ENCODE measurements around the gene ADRA2B.

The ADRA2B gene

DNA sequence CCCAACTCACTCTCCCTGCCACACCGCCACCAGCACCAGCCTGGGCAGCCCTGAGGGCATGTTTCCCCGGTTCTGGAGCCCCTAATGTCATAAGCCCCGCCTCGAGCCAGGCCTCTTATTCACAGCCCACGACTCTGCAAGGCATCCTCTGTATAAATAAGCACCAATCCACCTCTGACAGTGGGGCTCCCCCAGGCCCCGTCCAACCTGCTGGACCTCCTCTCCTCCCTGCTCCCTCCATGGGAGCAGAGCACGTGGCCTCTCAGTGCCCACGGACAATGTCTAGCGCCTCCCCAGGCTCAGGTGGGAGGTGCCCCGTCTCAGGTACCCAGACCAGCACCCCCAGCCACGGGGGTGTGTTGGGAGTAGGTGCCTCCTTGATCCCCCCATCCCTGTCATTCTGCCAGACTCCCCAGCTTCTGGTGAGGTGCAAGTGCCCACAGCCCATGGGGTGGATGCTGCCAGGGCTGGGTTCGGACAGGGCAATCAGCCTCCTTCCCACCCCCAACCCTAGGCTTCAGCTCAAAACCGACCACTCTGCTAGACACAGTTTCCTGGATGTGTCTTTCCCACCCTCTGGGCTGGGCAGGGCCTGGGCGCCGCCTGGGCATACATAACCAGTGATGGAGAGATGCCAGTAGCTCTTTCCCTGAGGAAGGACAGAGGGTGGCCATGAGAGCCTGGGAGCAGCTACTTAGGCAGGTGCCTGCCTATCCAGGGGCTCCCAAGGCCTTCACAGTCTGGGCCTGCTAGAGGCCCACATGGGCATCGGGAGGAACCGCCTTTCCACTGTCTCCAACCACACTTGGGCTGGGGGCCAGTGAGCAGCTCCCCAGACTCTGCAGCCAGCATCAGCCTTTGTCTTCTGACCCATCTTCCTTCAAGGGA, 1.6 kb upstream of the ADRA2B start:
- no peak for DNase-seq

DNA sequence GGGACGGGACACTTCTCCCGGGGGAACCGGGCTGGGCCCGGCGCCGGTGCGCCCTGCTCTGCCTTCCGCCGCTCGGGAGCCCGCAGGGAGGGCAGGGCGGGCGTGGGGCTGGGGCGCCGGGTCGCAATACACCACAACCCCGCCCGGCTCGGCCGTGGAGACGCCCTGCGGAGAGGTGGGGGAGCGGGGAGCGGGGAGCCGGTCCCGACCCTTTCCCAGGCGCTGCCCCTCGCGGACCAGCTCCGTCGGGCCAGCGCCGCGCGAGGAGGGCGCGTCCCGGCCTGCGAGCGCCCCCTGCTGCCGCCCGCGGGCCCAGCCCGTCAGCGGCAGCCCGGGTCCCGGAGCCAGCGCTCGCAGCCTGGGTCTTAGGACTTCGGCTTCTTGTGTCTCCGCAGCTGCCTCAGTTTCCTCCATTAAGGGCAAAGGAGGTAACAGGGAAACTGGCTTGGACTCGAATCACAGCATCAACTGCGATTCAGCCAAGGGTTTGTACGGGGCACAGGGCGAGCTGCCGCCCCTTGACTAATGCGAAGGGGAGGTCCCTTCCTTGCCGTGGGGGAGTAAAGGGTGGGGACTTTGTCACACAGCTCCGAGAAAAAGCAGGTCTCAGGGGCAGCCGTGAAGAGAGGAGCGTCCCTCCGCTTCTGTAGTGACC, 635 bp upstream of the ADRA2B start:
- DNase-seq: peak in 5 of 14 donors; percentile 15 to 59 (median 25)

GRCh38 chr2:96115631-96116423, 544 bp downstream of the ADRA2B start:
- DNase-seq: no peak

GRCh38 chr2:96114903-96115581, 1.3 kb downstream of the ADRA2B start:
- no peak for DNase-seq

GRCh38 chr2:96114546-96114902, 1.8 kb downstream of the ADRA2B start:
- no peak for DNase-seq

- DNase-seq: no peak
These were observed 2.4 kb downstream of the ADRA2B start for GRCh38 chr2:96113951-96114350.

- no peak for DNase-seq
These were observed 3.0 kb downstream of the ADRA2B start for GRCh38 chr2:96113367-96113677.

DNA sequence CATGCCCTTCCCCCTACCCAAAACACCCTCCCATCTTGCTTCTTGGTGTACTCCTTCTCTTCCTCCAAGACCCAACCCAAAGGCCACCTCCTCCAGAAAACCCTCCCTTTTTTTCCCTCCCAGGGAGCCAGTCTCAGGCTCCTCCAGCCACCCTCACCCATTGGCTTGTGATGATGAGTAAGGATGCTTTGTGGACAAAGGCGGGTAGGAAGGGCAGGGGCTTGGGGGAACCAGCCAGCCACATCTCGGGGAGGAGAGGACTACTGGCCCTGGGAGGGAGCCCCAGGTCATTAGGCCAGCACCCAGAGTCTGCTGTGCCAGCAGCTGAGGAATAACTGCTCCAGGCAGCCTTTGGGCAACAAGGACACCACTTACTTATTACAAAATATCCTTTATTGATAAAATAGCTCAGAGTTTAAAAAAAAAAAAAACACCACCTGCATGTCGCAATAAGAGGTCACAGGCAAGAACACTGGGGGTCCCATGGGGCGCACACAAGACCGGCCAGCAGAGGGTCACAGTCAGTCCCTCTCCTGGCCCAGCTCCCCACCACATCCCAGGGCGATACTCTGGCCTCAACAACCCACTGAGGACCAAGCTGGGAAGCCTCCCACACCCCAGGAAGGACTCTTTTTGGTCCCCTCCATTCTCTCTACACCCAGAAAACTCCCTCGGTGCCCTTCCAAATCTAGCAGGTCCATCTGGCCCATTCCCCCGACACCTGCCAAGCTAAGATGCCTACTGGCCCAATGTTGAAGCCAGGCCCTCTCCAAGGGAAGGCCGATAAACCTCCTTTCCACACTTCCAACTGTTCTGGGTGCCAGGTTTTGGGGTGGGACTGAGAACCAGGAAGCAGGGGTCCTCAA, 3.6 kb downstream of the ADRA2B start:
- DNase-seq: no peak

- no peak for DNase-seq
These were observed 4.4 kb downstream of the ADRA2B start for GRCh38 chr2:96111823-96112500.

- no peak for DNase-seq
These were observed 5.1 kb downstream of the ADRA2B start for GRCh38 chr2:96111257-96111640.

- DNase-seq: no peak
These were observed 5.6 kb downstream of the ADRA2B start for GRCh38 chr2:96110621-96111256.

DNA sequence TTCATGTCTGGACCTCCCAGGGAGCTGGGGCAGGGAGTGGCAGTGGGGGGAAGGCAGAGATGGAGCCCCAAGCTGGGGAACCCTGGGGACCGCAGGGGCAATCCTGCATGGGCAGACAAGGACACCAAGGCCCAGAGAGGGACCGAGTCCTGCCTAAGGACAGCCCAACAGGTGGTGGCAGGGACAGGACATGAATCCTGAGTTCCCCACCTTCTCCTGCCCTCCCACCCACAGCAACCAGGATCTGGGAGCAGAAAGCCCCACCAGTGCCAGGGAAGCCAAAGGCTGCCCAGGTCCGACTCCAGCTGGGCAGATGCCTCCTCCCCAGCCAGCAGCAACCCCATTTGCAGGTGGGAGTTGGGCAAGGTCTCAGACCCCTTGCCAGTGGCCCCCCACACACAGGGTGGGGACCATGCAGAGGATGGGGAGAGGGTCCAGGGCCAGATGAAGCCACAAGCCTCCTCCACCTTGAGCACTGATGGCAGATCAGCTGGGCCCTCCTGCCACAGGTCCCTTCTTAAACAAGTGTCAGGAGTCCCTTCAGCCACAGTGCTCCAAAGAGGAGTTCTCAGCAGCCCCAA, 6.3 kb downstream of the ADRA2B start:
- DNase-seq: no peak

- DNase-seq: no peak
These were observed 7.0 kb downstream of the ADRA2B start for GRCh38 chr2:96109361-96109680.

- DNase-seq: peak in 1 of 14 donors; percentile 72
These were observed 7.6 kb downstream of the ADRA2B start for GRCh38 chr2:96108541-96109360.

- DNase-seq: no peak
These were observed 8.2 kb downstream of the ADRA2B start for GRCh38 chr2:96108151-96108540.

GRCh38 chr2:96107708-96108065, 8.7 kb downstream of the ADRA2B start:
- DNase-seq: no peak

DNA sequence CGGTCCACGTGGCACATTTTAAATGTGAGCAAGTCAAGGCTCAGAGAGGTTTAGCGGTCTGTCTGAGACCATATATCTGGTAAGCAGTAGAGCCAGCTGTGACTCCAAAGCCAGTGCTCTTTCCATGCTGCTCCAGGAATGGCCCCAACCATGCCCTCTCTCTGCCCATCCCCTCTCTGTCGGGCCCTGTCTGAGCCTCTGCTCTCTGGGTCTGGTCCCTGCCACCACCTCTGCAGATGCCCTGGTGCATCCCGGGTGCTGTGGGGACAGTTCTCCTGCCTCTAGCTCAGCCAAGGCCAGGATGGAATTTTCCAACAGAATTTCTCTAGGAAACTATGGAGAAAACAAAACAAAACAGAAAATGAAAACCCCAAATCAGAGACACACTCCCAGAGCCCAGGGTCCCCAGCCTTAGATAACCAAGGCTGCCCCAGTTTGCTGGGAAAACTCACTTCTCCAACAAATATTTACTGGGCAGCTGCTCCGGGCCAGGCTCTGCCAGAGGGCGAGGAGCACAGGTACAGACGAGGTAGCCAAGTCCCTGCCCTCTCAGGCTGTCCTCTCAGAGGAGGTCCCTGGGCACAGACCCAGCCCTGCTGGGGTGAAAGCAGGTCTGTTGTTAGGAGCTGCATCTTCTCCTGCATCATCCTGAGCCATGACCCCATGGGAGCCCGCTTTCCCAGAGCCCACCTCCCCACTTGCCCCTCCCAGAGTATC, 9.2 kb downstream of the ADRA2B start:
- peak in 1 of 14 donors; percentile 76 for DNase-seq

DNA sequence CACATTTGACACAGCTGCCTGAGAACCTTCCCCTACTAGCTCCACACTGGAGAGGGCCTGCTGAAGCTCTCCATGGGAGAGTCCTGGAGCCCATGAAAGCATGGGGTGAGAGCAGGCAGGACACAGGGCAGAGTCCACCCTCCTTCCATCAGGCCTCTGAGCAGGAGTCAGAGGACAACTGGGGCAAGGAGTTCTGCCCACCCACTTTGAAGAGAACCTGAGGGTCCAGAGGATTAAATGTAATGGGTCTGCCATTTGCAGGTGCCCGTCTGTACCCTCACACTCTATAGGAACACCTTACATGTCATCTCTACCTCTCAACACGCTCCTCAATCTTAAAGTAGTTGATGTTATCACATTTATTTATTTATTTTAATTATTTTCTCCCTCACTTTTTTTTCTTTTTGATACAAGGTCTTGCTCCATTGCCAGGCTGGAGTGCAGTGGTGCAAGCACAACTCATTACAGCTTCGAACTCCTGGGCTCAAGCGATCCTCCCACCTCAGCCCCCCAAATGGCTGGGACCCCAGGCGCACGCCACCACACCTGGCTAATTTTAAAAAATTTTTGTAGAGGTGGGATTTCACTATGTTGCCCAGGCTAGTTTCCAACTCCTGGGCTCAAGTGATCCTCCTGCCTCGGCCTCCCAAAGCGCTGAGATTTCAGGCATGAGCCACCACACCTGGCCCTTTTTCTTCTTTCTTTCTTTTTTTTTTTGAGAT, 10.2 kb downstream of the ADRA2B start:
- no peak for DNase-seq

Measured in C1 segment of cervical spinal cord (tissue), 14 donors.